Activated CD8-positive, alpha-beta memory T cell treated with anti-CD3 and anti-CD28 coated beads for 1 hour (primary cell): Measurements from ENCODE around the gene BPTF.
"Not testable (repeated sequence)": the region's sequence is repeated elsewhere in the genome, so short reads cannot be mapped to it uniquely, and the experiment has no call there.

Source experiments
- DNase-seq, 2 donors: peaks; one replicate each; pipeline ENCODE4 v3.0.0-alpha.2; 2020; ENCODE audit warnings: low read depth in 1 of 2; ENCODE audit errors: extremely low read depth in 1 of 2

The BPTF gene

GRCh38 chr17:67879662-67880061, 54.4 kb downstream of the BPTF start:
- no peak for DNase-seq

- no peak for DNase-seq
Observed at GRCh38 chr17:67881083-67881482, 55.8 kb downstream of the BPTF start.

GRCh38 chr17:67884741-67885140, 59.4 kb downstream of the BPTF start:
- DNase-seq = no peak

GRCh38 chr17:67891481-67892119, 66.3 kb downstream of the BPTF start:
- DNase-seq = no peak

- DNase-seq = no peak
Observed at GRCh38 chr17:67902511-67903231, 77.4 kb downstream of the BPTF start.

- DNase-seq = not testable (repeated sequence)
Observed at GRCh38 chr17:67905298-67905697, 80.0 kb downstream of the BPTF start.

GRCh38 chr17:67910117-67910803, 85.0 kb downstream of the BPTF start:
- DNase-seq = not testable (repeated sequence)

- no peak for DNase-seq
Observed at GRCh38 chr17:67911059-67911782, 85.9 kb downstream of the BPTF start.

- DNase-seq = no peak
Observed at GRCh38 chr17:67912088-67912487, 86.8 kb downstream of the BPTF start.

GRCh38 chr17:67912656-67913055, 87.4 kb downstream of the BPTF start:
- DNase-seq = no peak

GRCh38 chr17:67920212-67920611, 94.9 kb downstream of the BPTF start:
- DNase-seq = no peak

GRCh38 chr17:67922503-67922902, 97.2 kb downstream of the BPTF start:
- no peak for DNase-seq

GRCh38 chr17:67928842-67929241, 103.5 kb downstream of the BPTF start:
- not testable (repeated sequence) for DNase-seq

GRCh38 chr17:67931227-67931626, 105.9 kb downstream of the BPTF start:
- no peak for DNase-seq

- no peak for DNase-seq
Observed at GRCh38 chr17:67942810-67943209, 117.5 kb downstream of the BPTF start.

- DNase-seq = no peak
Observed at GRCh38 chr17:67944035-67944434, 118.7 kb downstream of the BPTF start.

- no peak for DNase-seq
Observed at GRCh38 chr17:67946513-67946912, 121.2 kb downstream of the BPTF start.

- DNase-seq = no peak
Observed at GRCh38 chr17:67947325-67947813, 122.1 kb downstream of the BPTF start.

GRCh38 chr17:67950945-67951344, 125.6 kb downstream of the BPTF start:
- no peak for DNase-seq

GRCh38 chr17:67959510-67959909, 134.2 kb downstream of the BPTF start:
- DNase-seq = no peak

GRCh38 chr17:67960276-67960675, 135.0 kb downstream of the BPTF start:
- DNase-seq = not testable (repeated sequence)
